H9 (cell line): Measurements from ENCODE around the gene CRB3. TPM values are rescaled to one million over a fixed set of nuclear protein-coding genes. Genes with fewer than 3 reads are reported as not detected.

Experiments used
- DNase-seq: peaks from one replicate; pipeline ENCODE4 v3.0.0-alpha.2; 2017
- H2AFZ ChIP-seq: one replicate; pipeline ENCODE4 v1.6.1; 2013; ENCODE audit warnings: mild to moderate bottlenecking, low read length, control low read depth, moderate library complexity
- H2AK5ac ChIP-seq: 2 replicates; pipeline ENCODE4 v1.6.1; 2013; ENCODE audit warnings: low read length, control low read depth, mixed read lengths; ENCODE audit not compliant: insufficient read length
- H2BK120ac ChIP-seq: one replicate; pipeline ENCODE4 v1.6.1; 2013; ENCODE audit warnings: low read depth, mild to moderate bottlenecking, low read length, control low read depth, inconsistent platforms; ENCODE audit not compliant: poor library complexity, severe bottlenecking
- H2BK12ac ChIP-seq: 2 replicates; pipeline ENCODE4 v1.6.1; 2013; ENCODE audit warnings: low read length, control low read depth, mixed read lengths, low read depth; ENCODE audit not compliant: insufficient read length
- H2BK15ac ChIP-seq: 2 replicates; pipeline ENCODE4 v1.6.1; 2013; ENCODE audit warnings: low read depth, low read length, control low read depth
- H2BK20ac ChIP-seq: one replicate; pipeline ENCODE4 v1.6.1; 2013; ENCODE audit warnings: low read depth, mild to moderate bottlenecking, low read length, control low read depth, inconsistent platforms; ENCODE audit not compliant: poor library complexity, severe bottlenecking
- H2BK5ac ChIP-seq: 2 replicates; pipeline ENCODE4 v1.6.1; 2013; ENCODE audit warnings: low read length, control low read depth, mixed read lengths; ENCODE audit not compliant: insufficient read length
- H3K14ac ChIP-seq: 2 replicates; pipeline ENCODE4 v1.6.1; 2013; ENCODE audit warnings: low read length, control low read depth; ENCODE audit not compliant: insufficient read depth
- H3K18ac ChIP-seq: 2 replicates; pipeline ENCODE4 v1.6.1; 2013; ENCODE audit warnings: low read depth, mild to moderate bottlenecking, mixed read lengths, low read length, control low read depth; ENCODE audit not compliant: insufficient read length
- H3K23ac ChIP-seq: 2 replicates; pipeline ENCODE4 v1.6.1; 2013; ENCODE audit warnings: low read length, control low read depth, mixed read lengths, low read depth; ENCODE audit not compliant: insufficient read length
- H3K23me2 ChIP-seq: 2 replicates; pipeline ENCODE4 v1.6.1; 2013; ENCODE audit warnings: low read depth, mild to moderate bottlenecking, mixed read lengths, low read length, control low read depth; ENCODE audit not compliant: insufficient read length, poor library complexity, severe bottlenecking
- H3K27ac ChIP-seq: 2 replicates; pipeline ENCODE4 v1.5.1; 2013; ENCODE audit warnings: low read length, control low read depth, mixed read lengths, low read depth; ENCODE audit not compliant: insufficient read length
- H3K27me3 ChIP-seq: 2 replicates; pipeline ENCODE4 v1.6.1; 2013; ENCODE audit warnings: low read length, control low read depth, inconsistent platforms; ENCODE audit not compliant: insufficient read depth
- H3K4ac ChIP-seq: 2 replicates; pipeline ENCODE4 v1.6.1; 2013; ENCODE audit warnings: low read depth, mild to moderate bottlenecking, control low read depth, inconsistent platforms, low read length, moderate library complexity
- H3K4me1 ChIP-seq: 2 replicates; pipeline ENCODE4 v1.6.1; 2013; ENCODE audit warnings: low read length, control low read depth, inconsistent platforms; ENCODE audit not compliant: insufficient read depth
- H3K4me2 ChIP-seq: 2 replicates; pipeline ENCODE4 v1.6.1; 2013; ENCODE audit warnings: low read length, control low read depth, mixed read lengths; ENCODE audit not compliant: insufficient read length, insufficient read depth
- H3K56ac ChIP-seq: 2 replicates; pipeline ENCODE4 v1.6.1; 2013; ENCODE audit warnings: low read depth, mild to moderate bottlenecking, mixed read lengths, low read length, control low read depth; ENCODE audit not compliant: insufficient read length
- H3K79me1 ChIP-seq: 2 replicates; pipeline ENCODE4 v1.6.1; 2013; ENCODE audit warnings: low read depth, mild to moderate bottlenecking, moderate library complexity, low read length, control low read depth, inconsistent platforms; ENCODE audit not compliant: insufficient read depth, poor library complexity, severe bottlenecking
- H3K79me2 ChIP-seq: 2 replicates; pipeline ENCODE4 v1.6.1; 2013; ENCODE audit warnings: low read length, control low read depth, inconsistent platforms; ENCODE audit not compliant: insufficient read depth
- H3K9ac ChIP-seq: 2 replicates; pipeline ENCODE4 v1.6.1; 2013; ENCODE audit warnings: low read length, control low read depth, mixed read lengths; ENCODE audit not compliant: insufficient read length; ENCODE audit errors: extremely low read depth
- H3K9me3 ChIP-seq: one replicate; pipeline ENCODE4 v1.6.1; 2013; ENCODE audit warnings: low read depth, low read length, inconsistent platforms; ENCODE audit not compliant: control insufficient read depth
- H3T11ph ChIP-seq: one replicate; pipeline ENCODE4 v1.6.1; 2013; ENCODE audit warnings: mild to moderate bottlenecking, low read length, control low read depth, inconsistent platforms
- H4K20me1 ChIP-seq: one replicate; pipeline ENCODE4 v1.6.1; 2013; ENCODE audit not compliant: control insufficient read depth, insufficient read length, insufficient read depth
- H4K5ac ChIP-seq: 2 replicates; pipeline ENCODE4 v1.6.1; 2013; ENCODE audit warnings: low read depth, mild to moderate bottlenecking, mixed read lengths, low read length, control low read depth; ENCODE audit not compliant: insufficient read length
- H4K8ac ChIP-seq: replicated peaks from 2 replicates; pipeline ENCODE4 v1.6.1; 2013; ENCODE audit warnings: low read length, control low read depth, mixed read lengths, low read depth; ENCODE audit not compliant: insufficient read length
- H4K91ac ChIP-seq: 2 replicates; pipeline ENCODE4 v1.6.1; 2013; ENCODE audit warnings: low read depth, mild to moderate bottlenecking, moderate library complexity, mixed read lengths, low read length, control low read depth; ENCODE audit not compliant: insufficient read length
- H3K27ac Mint-ChIP-seq, 3 experiments: 2 replicates in 2 of 3; 3 replicates in 1 of 3; pipeline ENCODE4 v1.8.0; 2020 to 2021; ENCODE audit warnings: mixed read lengths in 3 of 3, mild to moderate bottlenecking in 1 of 3, moderate library complexity in 1 of 3
- H3K27me3 Mint-ChIP-seq: 2 replicates; pipeline ENCODE4 v1.8.0; 2021; ENCODE audit warnings: low read depth, mild to moderate bottlenecking, moderate library complexity, mixed read lengths
- H3K36me3 Mint-ChIP-seq, 3 experiments: 2 replicates in 2 of 3; 3 replicates in 1 of 3; pipeline ENCODE4 v1.8.0; 2020 to 2021; ENCODE audit warnings: low read depth in 3 of 3, mixed read lengths in 3 of 3; ENCODE audit not compliant: insufficient read depth in 1 of 3
- H3K4me1 Mint-ChIP-seq, 2 experiments: 2 replicates each; pipeline ENCODE4 v1.8.0; 2020; ENCODE audit warnings: mixed read lengths in 2 of 2
- H3K4me3 Mint-ChIP-seq, 2 experiments: 2 replicates in 1 of 2; 3 replicates in 1 of 2; pipeline ENCODE4 v1.8.0; 2020 to 2021; ENCODE audit warnings: mild to moderate bottlenecking in 2 of 2, mixed read lengths in 2 of 2, moderate library complexity in 1 of 2
- H3K9me3 Mint-ChIP-seq, 2 experiments: 2 replicates in 1 of 2; 3 replicates in 1 of 2; pipeline ENCODE4 v1.8.0; 2020; ENCODE audit warnings: mild to moderate bottlenecking in 2 of 2, mixed read lengths in 2 of 2, moderate library complexity in 1 of 2
- CTCF ChIP-seq: fragments of 200-600 bp; sonication (generic); conservative IDR thresholded peaks from 3 replicates; pipeline ENCODE4 v1.8.0; 2021; ENCODE audit warnings: antibody characterized with exemption, mild to moderate bottlenecking
- WGBS: extraction: QIAGEN DNeasy Blood & Tissue Kit; methylation state at CpG from one replicate; pipeline ENCODE4 v1.1.7; 2013; ENCODE audit warnings: missing lambda C conversion rate, low lambda C conversion rate, mixed read lengths; ENCODE audit not compliant: insufficient read length; ENCODE audit errors: extremely low coverage; 5-methylcytosine and 5-hydroxymethylcytosine counted together
- total RNA-seq: library from RNA; stranded (reverse); gene quantifications from 2 replicates; pipeline ENCODE4 v1.2.1, GENCODE V29; 2021

CRB3 gene
- total RNA-seq, 1 experiment from 2014 or later: 32.1 TPM

GRCh38 chr19:6465006-6465405 is 935 bp downstream of the CRB3 start:
- peaks cover 0 to 31% (median 23%) of the 10 kb centered on the region in 3 experiments; a peak in 5 of 7 replicates for H3K36me3 Mint-ChIP-seq
- peaks cover 6% of the 10 kb centered on the region for H3K23me2 ChIP-seq
- H3K9ac ChIP-seq: no peak overlapping the region
- peaks cover 11 to 27% of the 10 kb centered on the region in 2 experiments for H3K4me1 Mint-ChIP-seq
- no peak for TF ChIP-seq CTCF
- H4K5ac ChIP-seq: no peak overlapping the region
- no peaks in the 10 kb centered on the region; a peak in 1 of 5 replicates for H3K9me3 Mint-ChIP-seq
- H3K79me2 ChIP-seq: no peaks in the 10 kb centered on the region
- H3K27ac Mint-ChIP-seq: peak overlapping the region in 2 of 3 experiments; percentile 41 to 77; a peak in 3 of 7 replicates
- no peak overlapping the region for H3K18ac ChIP-seq
- H3K27me3 Mint-ChIP-seq: peaks cover 7% of the 10 kb centered on the region
- H2BK5ac ChIP-seq: no peak overlapping the region
- H3K14ac ChIP-seq: 0 out of 2 replicates have a peak overlapping the region, but pooled peaks have one; percentile 34
- no peaks in the 10 kb centered on the region for H3K79me1 ChIP-seq
- no peak overlapping the region for H3K56ac ChIP-seq
- no peak overlapping the region for H2BK20ac ChIP-seq
- no peak overlapping the region for H2BK120ac ChIP-seq
- H2BK15ac ChIP-seq: no peak overlapping the region; the same call in 1 of the 2 replicates
- no peak overlapping the region for H3K27ac ChIP-seq
- no peak overlapping the region for H4K8ac ChIP-seq
- no peaks in the 10 kb centered on the region for H3K27me3 ChIP-seq
- no peak overlapping the region for H3K23ac ChIP-seq
- H3K9me3 ChIP-seq: no peaks in the 10 kb centered on the region
- WGBS: no CpG with 5 or more reads among the region's 9 CpGs
- DNase-seq: no peak
- peak overlapping the region; percentile 42 for H3K4me2 ChIP-seq
- H4K91ac ChIP-seq: no peak overlapping the region
- H3T11ph ChIP-seq: no peak overlapping the region
- no peak overlapping the region for H2BK12ac ChIP-seq
- no peaks in the 10 kb centered on the region for H3K4me1 ChIP-seq
- no peak overlapping the region for H3K4ac ChIP-seq
- no peaks in the 10 kb centered on the region for H4K20me1 ChIP-seq
- no peak overlapping the region for H2AK5ac ChIP-seq
- H3K4me3 Mint-ChIP-seq: peak overlapping the region; percentile 83 to 91
- H2AFZ ChIP-seq: no peak overlapping the region
